Retinal pigment epithelial cell (primary cell): Measurements from ENCODE around the gene KRTAP9-8.
"Not testable (repeated sequence)": the region's sequence is repeated elsewhere in the genome, so short reads cannot be mapped to it uniquely, and the experiment has no call there.

ENCODE experiments used
- DNase-seq: peaks from one replicate; pipeline ENCODE4 v3.0.0-alpha.2; 2010; ENCODE audit warnings: low read depth
- H3K4me3 ChIP-seq: 2 replicates; pipeline ENCODE4 v1.5.1; 2011; ENCODE audit warnings: mild to moderate bottlenecking, low read length, control low read depth, moderate library complexity
- TF ChIP-seq, protein P1 (sequence below): conservative IDR thresholded peaks from 2 replicates; pipeline ENCODE4 v1.5.1; 2011; ENCODE audit warnings: low read depth, low read length, control low read depth, inconsistent platforms

The KRTAP9-8 gene

DNA sequence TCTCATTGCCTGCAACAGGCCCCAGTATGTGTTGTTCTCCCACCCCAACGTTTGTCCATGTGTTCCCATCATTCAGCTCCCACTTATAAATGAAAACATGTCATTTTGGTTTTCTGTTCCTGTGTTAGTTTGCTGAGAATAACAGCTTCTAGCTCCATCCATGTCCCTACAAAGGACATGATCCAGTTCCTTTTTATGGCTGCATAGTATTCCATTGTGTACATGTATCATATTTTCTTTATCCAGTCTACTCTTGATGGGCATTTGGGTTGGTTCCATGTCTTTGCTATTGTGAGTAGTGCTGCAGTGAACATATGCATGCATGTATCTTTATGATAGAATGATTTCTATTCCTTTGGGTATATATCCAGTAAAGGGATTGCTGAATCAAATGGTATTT lies 22.1 kb upstream of the KRTAP9-8 start:
- DNase-seq, result no peak
- no peak overlapping the region for H3K4me3 ChIP-seq
- TF ChIP-seq, protein P1, sequence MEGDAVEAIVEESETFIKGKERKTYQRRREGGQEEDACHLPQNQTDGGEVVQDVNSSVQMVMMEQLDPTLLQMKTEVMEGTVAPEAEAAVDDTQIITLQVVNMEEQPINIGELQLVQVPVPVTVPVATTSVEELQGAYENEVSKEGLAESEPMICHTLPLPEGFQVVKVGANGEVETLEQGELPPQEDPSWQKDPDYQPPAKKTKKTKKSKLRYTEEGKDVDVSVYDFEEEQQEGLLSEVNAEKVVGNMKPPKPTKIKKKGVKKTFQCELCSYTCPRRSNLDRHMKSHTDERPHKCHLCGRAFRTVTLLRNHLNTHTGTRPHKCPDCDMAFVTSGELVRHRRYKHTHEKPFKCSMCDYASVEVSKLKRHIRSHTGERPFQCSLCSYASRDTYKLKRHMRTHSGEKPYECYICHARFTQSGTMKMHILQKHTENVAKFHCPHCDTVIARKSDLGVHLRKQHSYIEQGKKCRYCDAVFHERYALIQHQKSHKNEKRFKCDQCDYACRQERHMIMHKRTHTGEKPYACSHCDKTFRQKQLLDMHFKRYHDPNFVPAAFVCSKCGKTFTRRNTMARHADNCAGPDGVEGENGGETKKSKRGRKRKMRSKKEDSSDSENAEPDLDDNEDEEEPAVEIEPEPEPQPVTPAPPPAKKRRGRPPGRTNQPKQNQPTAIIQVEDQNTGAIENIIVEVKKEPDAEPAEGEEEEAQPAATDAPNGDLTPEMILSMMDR, result no peak

DNA sequence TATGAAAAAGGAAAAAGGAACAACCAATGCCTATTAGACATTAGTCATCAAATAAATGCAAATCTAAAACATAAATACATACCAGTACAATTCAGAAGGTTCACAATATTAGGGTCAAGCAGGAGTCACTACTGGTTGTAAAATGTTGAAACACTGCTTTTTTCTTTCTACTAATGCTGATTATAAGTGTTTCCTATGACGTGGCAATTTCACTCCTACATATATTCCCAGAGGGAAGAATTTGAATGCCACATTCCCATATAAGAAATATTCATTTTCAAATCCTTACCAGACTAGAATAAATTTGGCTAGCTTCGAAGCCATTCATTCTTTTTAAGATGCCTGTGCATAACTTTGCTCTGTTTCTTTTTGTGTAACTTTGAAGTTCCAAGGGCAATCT lies 14.0 kb upstream of the KRTAP9-8 start:
- TF ChIP-seq, protein P1, result no peak

DNA sequence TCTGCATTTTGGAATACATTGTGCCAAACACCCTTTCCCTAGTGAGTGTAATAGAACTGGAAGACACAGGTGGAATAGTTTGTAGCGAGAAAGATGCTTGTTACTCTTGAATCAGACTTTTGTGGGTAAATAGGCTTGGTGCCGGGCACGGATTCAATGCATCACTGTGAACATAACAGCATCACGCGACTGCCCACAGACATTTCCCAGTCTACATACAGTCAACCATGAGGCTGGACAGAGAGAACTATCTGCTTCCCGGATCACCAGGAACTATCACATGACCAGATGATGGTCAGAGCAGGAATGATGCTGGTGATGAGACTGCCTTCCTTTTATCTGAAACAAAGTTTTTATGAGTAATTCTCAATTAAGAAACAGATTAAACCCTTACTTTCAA lies 11.7 kb upstream of the KRTAP9-8 start:
- DNase-seq, result no peak
- H3K4me3 ChIP-seq, result no peak overlapping the region
- TF ChIP-seq, protein P1, result no peak

More for the DNA sequence above, 14.0 kb upstream of the KRTAP9-8 start:
- DNase-seq, result no peak
- H3K4me3 ChIP-seq, result no peak overlapping the region

DNA sequence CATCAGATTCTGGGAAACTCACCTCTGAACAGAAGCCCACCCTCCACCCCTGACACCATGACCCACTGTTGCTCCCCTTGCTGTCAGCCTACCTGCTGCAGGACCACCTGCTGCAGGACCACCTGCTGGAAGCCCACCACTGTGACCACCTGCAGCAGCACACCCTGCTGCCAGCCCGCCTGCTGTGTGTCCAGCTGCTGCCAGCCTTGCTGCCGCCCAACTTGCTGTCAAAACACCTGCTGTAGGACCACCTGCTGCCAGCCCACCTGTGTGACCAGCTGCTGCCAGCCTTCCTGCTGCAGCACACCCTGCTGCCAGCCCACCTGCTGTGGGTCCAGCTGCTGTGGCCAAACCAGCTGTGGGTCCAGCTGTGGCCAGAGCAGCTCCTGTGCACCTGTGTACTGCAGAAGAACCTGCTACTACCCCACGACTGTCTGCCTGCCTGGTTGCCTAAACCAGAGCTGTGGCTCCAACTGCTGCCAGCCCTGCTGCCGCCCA lies 11.2 kb upstream of the KRTAP9-8 start, which contains the start of gene KRTAP9-2:
TSS of gene KRTAP9-2 (plus strand) at position 51 of the 498 bp plus-strand sequence. CDS start at position 58, 7 bp downstream.
- DNase-seq, H3K4me3 ChIP-seq: not testable (repeated sequence)

DNA sequence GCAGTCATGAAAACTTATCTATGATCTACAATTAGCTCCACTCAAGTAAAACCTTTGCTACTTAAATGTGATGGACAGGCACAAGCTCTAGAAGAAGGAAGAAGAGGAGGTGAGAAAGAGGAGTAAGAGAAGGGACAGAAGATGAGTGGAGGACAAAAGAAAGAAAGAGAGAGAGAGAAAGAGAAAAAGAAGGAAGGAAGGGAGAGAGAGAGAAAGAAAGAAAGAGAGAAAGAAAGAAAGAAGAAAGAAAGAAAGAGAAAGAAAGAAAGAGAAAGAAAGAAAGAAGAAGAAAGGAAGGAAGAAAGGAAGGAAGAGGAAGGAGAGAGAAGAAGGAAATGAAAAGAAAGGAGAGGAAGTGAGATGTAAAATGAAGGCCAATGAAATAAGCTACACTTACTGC lies 7.7 kb upstream of the KRTAP9-8 start:
- no peak overlapping the region for H3K4me3 ChIP-seq
- no peak for DNase-seq
- TF ChIP-seq, protein P1, result no peak

DNA sequence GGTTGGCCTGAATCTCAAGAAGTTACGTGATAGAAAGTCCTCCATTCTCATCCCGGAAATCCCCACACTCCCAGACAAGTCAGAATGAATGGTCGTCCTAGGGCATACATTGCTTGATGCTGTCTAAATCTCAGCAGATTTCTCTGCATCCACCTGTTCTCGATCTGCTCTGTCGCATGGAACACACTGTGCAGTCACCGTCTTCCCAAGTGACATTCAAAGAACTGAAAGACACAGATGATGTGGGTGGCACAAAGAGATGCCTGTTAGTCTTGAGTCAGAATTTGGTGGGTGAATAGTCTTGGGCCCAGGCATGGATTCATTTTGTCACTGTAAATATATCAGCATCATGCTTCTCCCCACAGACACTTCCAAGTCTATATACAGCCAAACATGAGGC lies 6.1 kb upstream of the KRTAP9-8 start:
- no peak overlapping the region for H3K4me3 ChIP-seq
- DNase-seq, result no peak
- TF ChIP-seq, protein P1, result no peak

DNA sequence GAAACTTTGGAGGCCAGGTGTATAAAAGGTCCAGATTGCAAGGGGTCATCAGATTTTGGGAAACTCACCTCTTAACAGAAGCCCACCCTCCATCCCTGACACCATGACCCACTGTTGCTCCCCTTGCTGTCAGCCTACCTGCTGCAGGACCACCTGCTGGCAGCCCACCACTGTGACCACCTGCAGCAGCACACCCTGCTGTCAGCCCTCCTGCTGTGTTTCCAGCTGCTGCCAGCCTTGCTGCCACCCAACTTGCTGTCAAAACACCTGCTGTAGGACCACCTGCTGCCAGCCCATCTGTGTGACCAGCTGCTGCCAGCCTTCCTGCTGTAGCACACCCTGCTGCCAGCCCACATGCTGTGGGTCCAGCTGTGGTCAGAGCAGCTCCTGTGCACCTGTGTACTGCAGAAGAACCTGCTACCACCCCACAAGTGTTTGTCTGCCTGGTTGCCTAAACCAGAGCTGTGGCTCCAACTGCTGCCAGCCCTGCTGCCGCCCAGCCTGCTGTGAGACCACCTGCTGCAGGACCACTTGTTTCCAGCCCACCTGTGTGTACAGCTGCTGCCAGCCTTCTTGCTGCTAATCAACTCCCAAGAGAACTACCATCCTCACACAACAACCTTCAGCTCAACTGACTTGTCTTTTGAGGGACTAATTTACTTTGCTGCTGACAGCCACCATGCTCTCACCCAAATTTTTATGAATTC lies 5.2 kb upstream of the KRTAP9-8 start, which contains the start of gene KRTAP9-3:
TSS of gene KRTAP9-3 (plus strand) at position 51 of the 707 bp plus-strand sequence. CDS start at position 104, 53 bp downstream.
- DNase-seq, H3K4me3 ChIP-seq: not testable (repeated sequence)

DNA sequence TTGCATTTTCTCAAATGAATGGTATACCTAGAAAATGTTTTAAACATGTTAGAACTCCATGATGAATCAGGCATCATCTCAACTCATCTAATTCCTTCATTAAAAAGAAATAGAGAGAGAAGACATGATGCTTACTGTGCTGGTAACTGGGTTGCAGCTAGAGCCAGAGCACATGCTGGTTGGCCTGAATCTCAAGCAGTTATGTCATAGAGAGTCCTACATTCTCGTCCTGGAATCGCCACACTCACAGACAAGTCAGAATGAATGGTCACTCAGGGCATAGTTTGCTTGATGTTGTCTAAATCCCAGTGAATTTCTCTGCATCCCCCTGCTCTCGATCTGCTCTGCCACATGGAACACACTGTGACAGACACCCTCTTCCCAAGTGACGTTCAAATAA lies 683 bp upstream of the KRTAP9-8 start:
- DNase-seq, H3K4me3 ChIP-seq: not testable (repeated sequence)

DNA sequence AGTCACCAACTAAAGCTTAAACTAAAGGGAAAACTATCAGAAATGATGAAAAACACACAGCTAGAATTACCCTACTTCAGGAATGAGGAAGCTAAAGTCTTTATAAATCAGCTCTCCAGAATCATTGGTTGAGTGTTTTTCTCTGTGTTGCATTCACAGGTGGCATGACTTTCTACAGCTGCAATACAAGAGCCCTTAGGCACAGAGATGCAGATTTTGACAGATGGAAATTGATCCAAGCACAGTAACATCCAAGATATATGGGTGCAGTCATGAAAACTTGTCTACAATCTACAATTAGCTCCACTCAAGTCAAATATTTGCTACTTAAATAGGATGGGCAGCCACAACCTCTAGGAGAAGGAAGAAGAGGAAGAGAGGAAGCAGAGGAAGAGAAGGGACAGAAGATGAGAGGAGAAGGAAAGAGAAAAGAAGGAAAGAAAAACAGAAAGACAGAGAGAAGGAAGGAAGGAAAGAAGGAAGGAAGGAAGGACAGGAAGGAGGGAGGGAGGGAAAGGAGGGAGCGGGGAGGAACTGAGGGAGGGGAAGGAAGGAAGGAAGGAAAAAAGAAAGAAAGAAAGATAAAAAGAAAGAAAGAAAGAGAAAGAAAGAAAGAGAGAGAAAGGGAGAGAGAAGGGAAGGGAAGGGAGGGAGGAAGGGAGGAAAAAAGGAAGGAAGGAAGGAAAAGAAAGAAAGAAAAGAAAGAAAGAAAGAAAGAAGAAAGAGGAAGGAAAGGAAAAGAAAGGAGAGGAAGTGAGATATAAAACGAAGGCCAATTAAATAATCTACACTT lies 9.4 kb downstream of the KRTAP9-8 start:
- not testable (repeated sequence) for H3K4me3 ChIP-seq, DNase-seq

DNA sequence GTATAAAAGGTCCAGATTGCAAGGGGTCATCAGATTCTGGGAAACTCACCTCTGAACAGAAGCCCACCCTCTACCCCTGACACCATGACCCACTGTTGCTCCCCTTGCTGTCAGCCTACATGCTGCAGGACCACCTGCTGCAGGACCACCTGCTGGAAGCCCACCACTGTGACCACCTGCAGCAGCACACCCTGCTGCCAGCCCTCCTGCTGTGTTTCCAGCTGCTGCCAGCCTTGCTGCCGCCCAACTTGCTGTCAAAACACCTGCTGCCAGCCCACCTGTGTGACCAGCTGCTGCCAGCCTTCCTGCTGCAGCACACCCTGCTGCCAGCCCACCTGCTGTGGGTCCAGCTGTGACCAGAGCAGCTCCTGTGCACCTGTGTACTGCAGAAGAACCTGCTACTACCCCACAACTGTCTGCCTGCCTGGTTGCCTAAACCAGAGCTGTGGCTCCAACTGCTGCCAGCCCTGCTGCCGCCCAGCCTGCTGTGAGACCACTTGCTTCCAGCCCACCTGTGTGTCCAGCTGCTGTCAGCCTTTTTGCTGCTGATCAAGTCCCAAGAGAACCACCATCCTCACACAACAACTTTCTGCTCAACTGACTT lies 11.9 kb downstream of the KRTAP9-8 start, which contains the start of gene KRTAP9-4:
TSS of gene KRTAP9-4 (plus strand) at position 51 of the 604 bp plus-strand sequence. CDS start at position 85, 34 bp downstream.
- not testable (repeated sequence) for H3K4me3 ChIP-seq, DNase-seq
